IMR-90 (cell line): ENCODE data around the gene NISCH. TPM values are rescaled to one million over a fixed set of nuclear protein-coding genes. Genes with fewer than 3 reads are reported as not detected.

Experiments used
- ATAC-seq: fragments of 200-7000 bp; cut with Tn5 transposase; 2 replicates; pipeline ENCODE4 v1.9.1; 2020; ENCODE audit warnings: low read depth, mild to moderate bottlenecking, moderate library complexity
- BruUV-seq: library from RNA; stranded (reverse); fragments of 400-500 nt; replicated peaks from 2 replicates; lab custom pipeline; 2021; lab: Mats Ljungman, UMichigan
- CTCF ChIA-PET: fragments of 300-600 bp; formaldehyde crosslinking; extraction: SDS; loops from one replicate; lab custom pipeline; 2021; ENCODE audit warnings: antibody characterized with exemption; lab: Yijun Ruan, JAX
- POLR2A ChIA-PET: fragments of 300-600 bp; sonication (Branson Sonifier 250); formaldehyde crosslinking; loops from one replicate; lab custom pipeline; 2022; ENCODE audit warnings: antibody characterized with exemption; ENCODE audit not compliant: unreplicated experiment; lab: Charles Lee
- DNase-seq: peaks from one replicate; pipeline ENCODE4 v3.0.0; 2013
- H2AFZ ChIP-seq: replicated peaks from 2 replicates; pipeline ENCODE3; 2013; ENCODE audit warnings: low read length, mild to moderate bottlenecking; ENCODE audit not compliant: poor library complexity
- H2AK5ac ChIP-seq: 2 replicates; pipeline ENCODE4 v1.6.1; 2013; ENCODE audit warnings: low read depth, low read length, inconsistent platforms
- H2AK9ac ChIP-seq: replicated peaks from 2 replicates; pipeline ENCODE3; 2013; ENCODE audit warnings: mild to moderate bottlenecking, low read depth, low read length, moderate library complexity; ENCODE audit not compliant: poor library complexity
- H2BK120ac ChIP-seq: 2 replicates; pipeline ENCODE4 v1.6.1; 2013; ENCODE audit warnings: low read depth, low read length, inconsistent platforms
- H2BK15ac ChIP-seq: 3 replicates; pipeline ENCODE4 v1.6.1; 2013; ENCODE audit warnings: low read depth, low read length, inconsistent platforms
- H2BK20ac ChIP-seq: 2 replicates; pipeline ENCODE4 v1.6.1; 2013; ENCODE audit warnings: low read depth, mild to moderate bottlenecking, inconsistent platforms, low read length, moderate library complexity
- H2BK5ac ChIP-seq: 2 replicates; pipeline ENCODE4 v1.6.1; 2013; ENCODE audit warnings: mild to moderate bottlenecking, low read depth, low read length, inconsistent platforms; ENCODE audit not compliant: poor library complexity, severe bottlenecking
- H3K14ac ChIP-seq: replicated peaks from 2 replicates; pipeline ENCODE4 v1.6.1; 2013; ENCODE audit warnings: low read depth, low read length, inconsistent platforms
- H3K18ac ChIP-seq: 2 replicates; pipeline ENCODE4 v1.6.1; 2013; ENCODE audit warnings: low read depth, low read length, control low read depth
- H3K23ac ChIP-seq: 2 replicates; pipeline ENCODE4 v1.6.1; 2013; ENCODE audit warnings: low read depth, low read length, inconsistent platforms
- H3K27ac ChIP-seq: 2 replicates; pipeline ENCODE4 v1.5.1; 2013; ENCODE audit warnings: mild to moderate bottlenecking, control low read depth, low read length; ENCODE audit not compliant: insufficient read depth
- H3K27me3 ChIP-seq: 2 replicates; pipeline ENCODE4 v1.6.1; 2013; ENCODE audit warnings: low read length; ENCODE audit not compliant: control insufficient read depth, insufficient read depth
- H3K36me3 ChIP-seq: 2 replicates; pipeline ENCODE4 v1.6.1; 2013; ENCODE audit warnings: low read length, mixed read lengths; ENCODE audit not compliant: control insufficient read depth, insufficient read depth
- H3K4ac ChIP-seq: 2 replicates; pipeline ENCODE4 v1.6.1; 2013; ENCODE audit warnings: low read depth, low read length, inconsistent platforms
- H3K4me1 ChIP-seq: 2 replicates; pipeline ENCODE4 v1.6.1; 2013; ENCODE audit warnings: low read length, mixed read lengths; ENCODE audit not compliant: control insufficient read depth, insufficient read depth
- H3K4me2 ChIP-seq: 2 replicates; pipeline ENCODE4 v1.6.1; 2013; ENCODE audit warnings: low read depth, mild to moderate bottlenecking, control low read depth, low read length, moderate library complexity
- H3K4me3 ChIP-seq: 2 replicates; pipeline ENCODE4 v1.5.1; 2013; ENCODE audit warnings: low read depth, mild to moderate bottlenecking, control low read depth, low read length, moderate library complexity; ENCODE audit not compliant: insufficient read depth
- H3K56ac ChIP-seq: 2 replicates; pipeline ENCODE4 v1.6.1; 2013; ENCODE audit warnings: low read length, inconsistent platforms; ENCODE audit not compliant: insufficient read depth; ENCODE audit errors: extremely low read depth
- H3K79me1 ChIP-seq, 2 experiments: 2 replicates each; pipeline ENCODE4 v1.6.1; 2013; ENCODE audit warnings: low read length in 2 of 2, inconsistent platforms in 1 of 2, low read depth in 1 of 2
- H3K9ac ChIP-seq: 2 replicates; pipeline ENCODE4 v1.6.1; 2013; ENCODE audit warnings: low read depth, low read length, control low read depth
- H3K9me1 ChIP-seq: 2 replicates; pipeline ENCODE4 v1.6.1; 2013; ENCODE audit warnings: low read length, inconsistent platforms; ENCODE audit not compliant: insufficient read depth
- H3K9me3 ChIP-seq: 2 replicates; pipeline ENCODE4 v1.6.1; 2013; ENCODE audit warnings: low read length; ENCODE audit not compliant: control insufficient read depth, insufficient read depth
- H4K20me1 ChIP-seq: 2 replicates; pipeline ENCODE4 v1.6.1; 2013; ENCODE audit warnings: low read length, inconsistent platforms; ENCODE audit not compliant: insufficient read depth
- H4K5ac ChIP-seq: 2 replicates; pipeline ENCODE4 v1.6.1; 2013; ENCODE audit warnings: mild to moderate bottlenecking, low read depth, low read length, control low read depth
- H4K8ac ChIP-seq, 2 experiments: 2 replicates each; pipeline ENCODE4 v1.6.1; 2013; ENCODE audit warnings: low read depth in 2 of 2, low read length in 2 of 2, control low read depth in 1 of 2, inconsistent platforms in 1 of 2
- H4K91ac ChIP-seq: 2 replicates; pipeline ENCODE4 v1.6.1; 2013; ENCODE audit warnings: low read depth, low read length, inconsistent platforms; ENCODE audit not compliant: insufficient read depth
- CEBPB ChIP-seq: IDR thresholded peaks from 2 replicates; pipeline ENCODE4 v1.6.1; 2012; ENCODE audit warnings: low read depth, low read length, improper control_type of control experiment
- WGBS, 2 experiments: methylation state at CpG; one replicate each; pipeline versions ENCODE4 v1.1.5 to v1.1.7; 2013; ENCODE audit warnings: missing lambda C conversion rate in 2 of 2; ENCODE audit not compliant: insufficient read length in 1 of 2; ENCODE audit errors: extremely low coverage in 2 of 2; 5-methylcytosine and 5-hydroxymethylcytosine counted together
- dilution Hi-C: fragments of 300-500 bp; cut with HindIII; formaldehyde crosslinking; loops from one replicate; pipeline ENCODE4 v1.14.3; 2018; ENCODE audit warnings: low sequenced_read_pairs; ENCODE audit not compliant: unreplicated experiment
- in situ Hi-C: fragments of 300-500 bp; cut with MboI; formaldehyde crosslinking; loops from 3 replicates; pipeline ENCODE4 v1.14.3; 2019; ENCODE audit warnings: low sequenced_read_pairs, inconsistent platforms, mixed read lengths
- intact Hi-C: fragments of 100-400 bp; cut with micrococcal nuclease; formaldehyde crosslinking; loops from 2 replicates; pipeline ENCODE4 v1.10.0; 2022
- polyA plus RNA-seq, 3 experiments: library from polyadenylated mRNA; depleted of rRNA; stranded (reverse); fragments of >200 nt; gene quantifications; 2 replicates each; pipeline ENCODE4 v1.2.3, GENCODE V29; 2012; ENCODE audit warnings: low replicate concordance in 1 of 3
- total RNA-seq: library from RNA; depleted of rRNA; stranded (reverse); fragments of >200 nt; gene quantifications from 2 replicates; pipeline ENCODE4 v1.2.3, GENCODE V29; 2012

NISCH gene
- total and polyA plus RNA-seq, 2 of the 4 experiments (the other 2 are of a cell fraction): 36.9 to 86.0 TPM

- ChIA-PET POLR2A (no interaction called here), CTCF (no interaction called here)
- Histone ChIP-seq H2BK120ac (no peak overlapping the region), H2BK5ac (no peak overlapping the region), H3K9ac (no peak overlapping the region), H2BK20ac (no peak overlapping the region), H4K91ac (no peak overlapping the region), H2AFZ (no peak overlapping the region), H3K9me1 (peaks cover 11% of the 10 kb centered on the region), H3K14ac (no peak overlapping the region), H3K36me3 (peaks cover 51% of the 10 kb centered on the region), H3K79me1 (peaks cover 0 to 33% of the 10 kb centered on the region in 2 experiments), H3K4me3 (no peak overlapping the region), H2AK5ac (no peak overlapping the region), H3K9me3 (no peaks in the 10 kb centered on the region), H3K27me3 (no peaks in the 10 kb centered on the region), H4K8ac (no peak overlapping the region), H4K20me1 (peaks cover 11% of the 10 kb centered on the region), H3K4me2 (no peak overlapping the region), H2BK15ac (no peak overlapping the region), H2AK9ac (no peak overlapping the region), H3K27ac (no peak overlapping the region), H3K23ac (no peak overlapping the region), H3K18ac (no peak overlapping the region), H3K56ac (no peak overlapping the region), H3K4me1 (peaks cover 2% of the 10 kb centered on the region; the same call in 1 of the 2 replicates), H3K4ac (no peak overlapping the region), H4K5ac (no peak overlapping the region)
- 92% methylated on average over 12 of the region's 26 CpGs; no CpG with 5 or more reads in 1 of the 2 experiments for WGBS, 2 experiments
- DNase-seq (no peak), ATAC-seq (no peak)
- no TSS peak for BruUV-seq
- dilution Hi-C loops: no loop called here
- in situ Hi-C loops: no loop called here
- no peak for TF ChIP-seq CEBPB
- intact Hi-C loops: no loop called here
Observed at GRCh38 chr3:52523386-52524257, 68.2 kb downstream of the NISCH start.
